Right lobe of liver (tissue), 4 donors: ENCODE results near the gene ABCC1.

Experiments used
- POLR2A ChIP-seq: fragments of 450-650 bp; IDR thresholded peaks from one replicate; pipeline ENCODE4 v1.6.1; 2017; ENCODE audit warnings: antibody characterized with exemption, mild to moderate bottlenecking
- TF ChIP-seq, protein P1 (sequence below), 4 donors: fragments of 200-600 bp in 3 of 4; fragments of 450-650 bp in 1 of 4; IDR thresholded peaks; one replicate each; pipeline versions ENCODE4 v1.5.1 to v1.8.0; 2016 to 2022; ENCODE audit warnings: antibody characterized with exemption in 4 of 4, mild to moderate bottlenecking in 2 of 4
- donor health status: DM: no; HTN: no; CAD: no.
- donor health status: DM: no; HTN: no; CAD: no.
- donor health status: DM: no; HTN: yes; CAD: no.

DNA sequence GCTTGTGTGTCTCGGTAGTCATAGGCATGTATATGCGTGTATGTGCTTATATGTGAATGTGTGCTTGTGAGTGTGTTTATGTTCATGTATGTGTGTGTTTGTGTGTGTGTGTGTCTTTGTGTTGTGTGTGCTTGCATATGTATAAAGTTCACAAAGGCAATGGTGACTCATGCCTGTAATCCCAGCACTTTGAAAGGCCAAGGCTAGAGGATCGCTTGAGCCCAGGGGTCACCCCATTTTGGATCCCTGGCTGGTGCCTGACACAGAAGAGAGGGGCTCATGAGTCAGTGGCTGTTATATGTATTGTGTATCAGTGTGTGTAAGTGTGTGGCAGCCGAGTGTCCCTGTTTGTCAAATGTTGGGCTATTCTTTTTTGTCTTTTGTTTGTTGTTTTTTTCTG lies 69.3 kb downstream of the ABCC1 start:
- TF ChIP-seq, protein P1, sequence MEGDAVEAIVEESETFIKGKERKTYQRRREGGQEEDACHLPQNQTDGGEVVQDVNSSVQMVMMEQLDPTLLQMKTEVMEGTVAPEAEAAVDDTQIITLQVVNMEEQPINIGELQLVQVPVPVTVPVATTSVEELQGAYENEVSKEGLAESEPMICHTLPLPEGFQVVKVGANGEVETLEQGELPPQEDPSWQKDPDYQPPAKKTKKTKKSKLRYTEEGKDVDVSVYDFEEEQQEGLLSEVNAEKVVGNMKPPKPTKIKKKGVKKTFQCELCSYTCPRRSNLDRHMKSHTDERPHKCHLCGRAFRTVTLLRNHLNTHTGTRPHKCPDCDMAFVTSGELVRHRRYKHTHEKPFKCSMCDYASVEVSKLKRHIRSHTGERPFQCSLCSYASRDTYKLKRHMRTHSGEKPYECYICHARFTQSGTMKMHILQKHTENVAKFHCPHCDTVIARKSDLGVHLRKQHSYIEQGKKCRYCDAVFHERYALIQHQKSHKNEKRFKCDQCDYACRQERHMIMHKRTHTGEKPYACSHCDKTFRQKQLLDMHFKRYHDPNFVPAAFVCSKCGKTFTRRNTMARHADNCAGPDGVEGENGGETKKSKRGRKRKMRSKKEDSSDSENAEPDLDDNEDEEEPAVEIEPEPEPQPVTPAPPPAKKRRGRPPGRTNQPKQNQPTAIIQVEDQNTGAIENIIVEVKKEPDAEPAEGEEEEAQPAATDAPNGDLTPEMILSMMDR (IDR thresholded peaks at IDR 0.05): no peak
- no peak for TF ChIP-seq POLR2A
